22Rv1 (cell line): ENCODE results near the gene LCN1.

Experiments used
- ZFX ChIP-seq: fragments of 450-650 bp; IDR thresholded peaks from 2 replicates; pipeline ENCODE4 v1.6.1; 2017; ENCODE audit warnings: antibody characterized with exemption, borderline replicate concordance
- TF ChIP-seq, protein P1 (sequence below): fragments of 450-650 bp; IDR thresholded peaks from 2 replicates; pipeline ENCODE4 v1.5.1; 2017; ENCODE audit warnings: mild to moderate bottlenecking

- TF ChIP-seq, protein P1, sequence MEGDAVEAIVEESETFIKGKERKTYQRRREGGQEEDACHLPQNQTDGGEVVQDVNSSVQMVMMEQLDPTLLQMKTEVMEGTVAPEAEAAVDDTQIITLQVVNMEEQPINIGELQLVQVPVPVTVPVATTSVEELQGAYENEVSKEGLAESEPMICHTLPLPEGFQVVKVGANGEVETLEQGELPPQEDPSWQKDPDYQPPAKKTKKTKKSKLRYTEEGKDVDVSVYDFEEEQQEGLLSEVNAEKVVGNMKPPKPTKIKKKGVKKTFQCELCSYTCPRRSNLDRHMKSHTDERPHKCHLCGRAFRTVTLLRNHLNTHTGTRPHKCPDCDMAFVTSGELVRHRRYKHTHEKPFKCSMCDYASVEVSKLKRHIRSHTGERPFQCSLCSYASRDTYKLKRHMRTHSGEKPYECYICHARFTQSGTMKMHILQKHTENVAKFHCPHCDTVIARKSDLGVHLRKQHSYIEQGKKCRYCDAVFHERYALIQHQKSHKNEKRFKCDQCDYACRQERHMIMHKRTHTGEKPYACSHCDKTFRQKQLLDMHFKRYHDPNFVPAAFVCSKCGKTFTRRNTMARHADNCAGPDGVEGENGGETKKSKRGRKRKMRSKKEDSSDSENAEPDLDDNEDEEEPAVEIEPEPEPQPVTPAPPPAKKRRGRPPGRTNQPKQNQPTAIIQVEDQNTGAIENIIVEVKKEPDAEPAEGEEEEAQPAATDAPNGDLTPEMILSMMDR, result no peak
- TF ChIP-seq ZFX, result no peak
Measured at GRCh38 chr9:135567311-135567710, 46.1 kb downstream of the LCN1 start.
